ENCODE data around the gene BTNL9.

Gene BTNL9

GRCh38 chr5:181040631-181040945 is 522 bp downstream of the BTNL9 start:
- no peaks in the 10 kb centered on the region for H4K20me1 ChIP-seq (ENCODE audit: insufficient read depth, low read length)
- H3K36me3 ChIP-seq (replicated peaks; ENCODE audit: low read depth, low read length) = no peaks in the 10 kb centered on the region
- TF ChIP-seq EZH2phosphoT487 (IDR thresholded peaks at IDR 0.05; ENCODE audit: low read depth) (no peak), CTCF (IDR thresholded peaks at IDR 0.05; ENCODE audit: low read depth, low read length) (no peak)
- H3K4me3 ChIP-seq (ENCODE audit: low read length) = no peak overlapping the region
- no peak overlapping the region for H3K9ac ChIP-seq (ENCODE audit: low read length)
- H2AFZ ChIP-seq (ENCODE audit: low read depth, low read length) = no peak overlapping the region
- no peaks in the 10 kb centered on the region for H3K4me1 ChIP-seq (ENCODE audit: low read length)
- H3K79me2 ChIP-seq (ENCODE audit: low read length) = no peaks in the 10 kb centered on the region
- peaks cover 19% of the 10 kb centered on the region for H3K27me3 ChIP-seq (ENCODE audit: low read depth, low read length)
- H3K4me2 ChIP-seq (ENCODE audit: low read length) = no peak overlapping the region
- H3K9me3 ChIP-seq (ENCODE audit: insufficient read depth, low read length) = no peaks in the 10 kb centered on the region
- no peak overlapping the region for H3K27ac ChIP-seq (ENCODE audit: low read length)

GRCh38 chr5:181041043-181041442 is 977 bp downstream of the BTNL9 start:
- Histone ChIP-seq H3K4me3 (ENCODE audit: low read length) (no peak overlapping the region), H2AFZ (ENCODE audit: low read depth, low read length) (no peak overlapping the region), H3K27me3 (ENCODE audit: low read depth, low read length) (peaks cover 19% of the 10 kb centered on the region), H3K79me2 (ENCODE audit: low read length) (no peaks in the 10 kb centered on the region), H3K4me2 (ENCODE audit: low read length) (no peak overlapping the region), H3K27ac (ENCODE audit: low read length) (no peak overlapping the region), H4K20me1 (ENCODE audit: insufficient read depth, low read length) (no peaks in the 10 kb centered on the region), H3K4me1 (ENCODE audit: low read length) (no peaks in the 10 kb centered on the region), H3K36me3 (replicated peaks; ENCODE audit: low read depth, low read length) (no peaks in the 10 kb centered on the region), H3K9ac (ENCODE audit: low read length) (no peak overlapping the region), H3K9me3 (ENCODE audit: insufficient read depth, low read length) (no peaks in the 10 kb centered on the region)
- TF ChIP-seq EZH2phosphoT487 (IDR thresholded peaks at IDR 0.05; ENCODE audit: low read depth) = no peak
- TF ChIP-seq CTCF (IDR thresholded peaks at IDR 0.05; ENCODE audit: low read depth, low read length) = no peak

GRCh38 chr5:181042036-181042713 is 2.1 kb downstream of the BTNL9 start:
- TF ChIP-seq EZH2phosphoT487 (IDR thresholded peaks at IDR 0.05; ENCODE audit: low read depth) (no peak), CTCF (IDR thresholded peaks at IDR 0.05; ENCODE audit: low read depth, low read length) (no peak)

GRCh38 chr5:181042722-181043121 is 2.7 kb downstream of the BTNL9 start:
- no peaks in the 10 kb centered on the region for H3K4me1 ChIP-seq (ENCODE audit: low read length)
- H3K9me3 ChIP-seq (ENCODE audit: insufficient read depth, low read length) = no peaks in the 10 kb centered on the region
- no peak overlapping the region for H3K4me2 ChIP-seq (ENCODE audit: low read length)
- H3K4me3 ChIP-seq (ENCODE audit: low read length) = no peak overlapping the region
- H3K79me2 ChIP-seq (ENCODE audit: low read length) = no peaks in the 10 kb centered on the region
- TF ChIP-seq CTCF (IDR thresholded peaks at IDR 0.05; ENCODE audit: low read depth, low read length) (no peak), EZH2phosphoT487 (IDR thresholded peaks at IDR 0.05; ENCODE audit: low read depth) (no peak)
- no peak overlapping the region for H2AFZ ChIP-seq (ENCODE audit: low read depth, low read length)
- H3K27me3 ChIP-seq (ENCODE audit: low read depth, low read length) = peaks cover 28% of the 10 kb centered on the region
- H3K9ac ChIP-seq (ENCODE audit: low read length) = no peak overlapping the region
- H3K27ac ChIP-seq (ENCODE audit: low read length) = no peak overlapping the region
- no peaks in the 10 kb centered on the region for H4K20me1 ChIP-seq (ENCODE audit: insufficient read depth, low read length)
- H3K36me3 ChIP-seq (replicated peaks; ENCODE audit: low read depth, low read length) = no peaks in the 10 kb centered on the region

More at GRCh38 chr5:181042036-181042713, 2.1 kb downstream of the BTNL9 start:
- Histone ChIP-seq H3K4me3 (ENCODE audit: low read length) (no peak overlapping the region), H2AFZ (ENCODE audit: low read depth, low read length) (no peak overlapping the region), H3K79me2 (ENCODE audit: low read length) (no peaks in the 10 kb centered on the region), H3K4me2 (ENCODE audit: low read length) (no peak overlapping the region), H3K27me3 (ENCODE audit: low read depth, low read length) (peaks cover 25% of the 10 kb centered on the region), H4K20me1 (ENCODE audit: insufficient read depth, low read length) (no peaks in the 10 kb centered on the region), H3K4me1 (ENCODE audit: low read length) (no peaks in the 10 kb centered on the region), H3K9me3 (ENCODE audit: insufficient read depth, low read length) (no peaks in the 10 kb centered on the region), H3K36me3 (replicated peaks; ENCODE audit: low read depth, low read length) (no peaks in the 10 kb centered on the region), H3K27ac (ENCODE audit: low read length) (no peak overlapping the region), H3K9ac (ENCODE audit: low read length) (no peak overlapping the region)

Data from OCI-LY3 (cell line).